ENCODE measurements around the gene MGAT4B.

Gene MGAT4B

GRCh38 chr5:179755022-179755421 lies 51.6 kb downstream of the MGAT4B start:
- no peak for TF ChIP-seq CTCF (IDR thresholded peaks at IDR 0.05; ENCODE audit: control insufficient read depth, extremely low read depth, insufficient read depth)
- no peak overlapping the region for H3K4me3 ChIP-seq (ENCODE audit: low read depth, low read length)
- no peak for DNase-seq (ENCODE audit: low read depth)

GRCh38 chr5:179753971-179754370 lies 52.7 kb downstream of the MGAT4B start:
- no peak overlapping the region for H3K4me3 ChIP-seq (ENCODE audit: low read depth, low read length)
- no peak for DNase-seq (ENCODE audit: low read depth)
- no peak for TF ChIP-seq CTCF (IDR thresholded peaks at IDR 0.05; ENCODE audit: control insufficient read depth, extremely low read depth, insufficient read depth)

DNA sequence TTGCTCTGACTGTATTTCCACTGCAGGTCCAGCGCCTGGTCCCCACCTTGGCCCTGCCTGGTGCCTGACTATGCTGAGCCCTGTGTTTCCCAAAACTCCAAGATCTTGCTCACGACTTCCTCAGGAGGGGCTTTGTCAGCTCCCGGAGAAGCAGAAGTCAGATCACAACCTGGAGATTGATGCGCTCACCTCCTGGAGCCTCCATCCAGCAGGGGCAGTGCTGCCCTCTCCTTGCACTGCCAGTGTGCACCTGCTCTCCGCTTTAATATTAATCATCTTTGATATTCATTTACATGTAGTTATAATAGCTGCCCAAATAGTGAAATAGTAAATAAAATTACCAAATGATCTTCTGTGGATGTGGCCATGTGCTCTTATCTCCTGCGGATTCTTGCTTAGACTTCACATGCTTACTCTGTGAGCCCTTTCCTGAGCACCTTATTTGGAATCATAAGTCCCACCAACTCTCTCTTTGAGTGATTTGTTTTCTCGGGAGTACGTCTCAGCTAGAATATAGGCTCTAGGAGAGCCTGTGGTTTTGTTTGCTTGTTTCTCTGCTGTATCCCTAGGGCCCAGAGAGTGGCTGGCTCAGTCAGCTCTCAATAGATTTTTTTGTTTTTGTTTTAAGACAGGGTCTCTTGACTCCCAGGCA lies 56.7 kb downstream of the MGAT4B start:
- TF ChIP-seq CTCF (IDR thresholded peaks at IDR 0.05; ENCODE audit: control insufficient read depth, extremely low read depth, insufficient read depth): no peak
- DNase-seq (ENCODE audit: low read depth): no peak
- H3K4me3 ChIP-seq (ENCODE audit: low read depth, low read length): no peak overlapping the region

- no peak for TF ChIP-seq CTCF (IDR thresholded peaks at IDR 0.05; ENCODE audit: control insufficient read depth, extremely low read depth, insufficient read depth)
- no peak for DNase-seq (ENCODE audit: low read depth)
- no peak overlapping the region for H3K4me3 ChIP-seq (ENCODE audit: low read depth, low read length)
Measured at GRCh38 chr5:179747811-179748210, 58.9 kb downstream of the MGAT4B start.

Measured in LNCaP clone FGC (cell line).